SK-N-MC (cell line): ENCODE data around the gene RHBG.
"Not testable (repeated sequence)": the region's sequence is repeated elsewhere in the genome, so short reads cannot be mapped to it uniquely, and the experiment has no call there.

ENCODE experiments used
- DNase-seq: peaks from one replicate; pipeline ENCODE4 v3.0.0-alpha.2; 2011; ENCODE audit warnings: low read depth, low spot score
- H3K27ac ChIP-seq: fragments of 200-600 bp; sonication (generic); 2 replicates; pipeline ENCODE4 v1.5.1; 2016; ENCODE audit warnings: mixed run types
- H3K36me3 ChIP-seq: fragments of 200-600 bp; sonication (generic); 2 replicates; pipeline ENCODE4 v1.6.1; 2017; ENCODE audit warnings: antibody characterized with exemption, low read length, mixed read lengths; ENCODE audit not compliant: insufficient read depth
- H3K4me3 ChIP-seq: fragments of 200-600 bp; sonication (generic); 2 replicates; pipeline ENCODE4 v1.5.1; 2016
- H3K9ac ChIP-seq: fragments of 200-600 bp; sonication (generic); 2 replicates; pipeline ENCODE4 v1.8.0; 2017; ENCODE audit warnings: mixed run types, mixed read lengths; ENCODE audit not compliant: insufficient read length
- H3K9me3 ChIP-seq: fragments of 200-600 bp; sonication (generic); 2 replicates; pipeline ENCODE4 v1.6.1; 2017; ENCODE audit warnings: low read depth, mild to moderate bottlenecking, antibody characterized with exemption, low read length, moderate library complexity, mixed read lengths
- EZH2 ChIP-seq: fragments of 200-600 bp; sonication (generic); IDR thresholded peaks from one replicate; pipeline ENCODE4 v1.6.1; 2017; ENCODE audit warnings: antibody characterized with exemption
- FOXP2 ChIP-seq: optimal IDR thresholded peaks from 2 replicates; pipeline ENCODE3; 2011; ENCODE audit warnings: mild to moderate bottlenecking, moderate library complexity; ENCODE audit not compliant: insufficient read depth; ENCODE audit errors: extremely low read length, control extremely low read depth
- POLR2AphosphoS5 ChIP-seq: IDR thresholded peaks from 2 replicates; pipeline ENCODE4 v1.6.1; 2012; ENCODE audit warnings: mild to moderate bottlenecking, low read depth, low read length, borderline replicate concordance

The RHBG gene, protein sequence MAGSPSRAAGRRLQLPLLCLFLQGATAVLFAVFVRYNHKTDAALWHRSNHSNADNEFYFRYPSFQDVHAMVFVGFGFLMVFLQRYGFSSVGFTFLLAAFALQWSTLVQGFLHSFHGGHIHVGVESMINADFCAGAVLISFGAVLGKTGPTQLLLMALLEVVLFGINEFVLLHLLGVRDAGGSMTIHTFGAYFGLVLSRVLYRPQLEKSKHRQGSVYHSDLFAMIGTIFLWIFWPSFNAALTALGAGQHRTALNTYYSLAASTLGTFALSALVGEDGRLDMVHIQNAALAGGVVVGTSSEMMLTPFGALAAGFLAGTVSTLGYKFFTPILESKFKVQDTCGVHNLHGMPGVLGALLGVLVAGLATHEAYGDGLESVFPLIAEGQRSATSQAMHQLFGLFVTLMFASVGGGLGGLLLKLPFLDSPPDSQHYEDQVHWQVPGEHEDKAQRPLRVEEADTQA

DNA sequence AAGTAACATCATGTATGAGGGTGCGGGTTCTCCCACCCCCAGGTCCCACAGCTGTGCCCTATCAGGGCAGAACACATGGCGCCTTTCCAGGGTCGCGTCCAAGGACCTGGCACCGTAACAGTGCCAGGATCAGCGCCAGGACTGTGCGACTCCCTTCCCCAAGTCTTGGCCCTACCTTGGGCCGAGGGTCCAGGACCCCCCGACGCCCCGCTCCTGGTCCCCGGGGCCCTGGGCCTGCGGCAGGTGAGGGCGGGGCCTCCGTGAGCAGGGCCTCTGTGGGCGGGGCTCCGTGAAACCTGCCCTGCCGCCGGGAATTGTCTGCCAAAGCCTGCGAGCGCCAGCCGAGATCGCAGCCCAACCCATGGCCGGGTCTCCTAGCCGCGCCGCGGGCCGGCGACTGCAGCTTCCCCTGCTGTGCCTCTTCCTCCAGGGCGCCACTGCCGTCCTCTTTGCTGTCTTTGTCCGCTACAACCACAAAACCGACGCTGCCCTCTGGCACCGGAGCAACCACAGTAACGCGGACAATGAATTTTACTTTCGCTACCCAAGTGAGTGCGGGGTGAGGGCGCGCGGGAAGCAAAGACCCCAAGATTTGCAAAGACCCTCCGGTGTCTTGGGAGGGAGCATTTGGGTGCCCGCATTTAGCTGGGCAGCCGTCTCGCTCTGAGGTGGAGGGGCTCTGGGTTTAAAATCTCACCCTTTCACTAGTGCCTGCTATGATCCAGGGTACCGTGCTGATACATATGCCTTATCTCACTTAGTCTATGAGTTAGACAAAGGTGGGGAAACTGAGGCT is at the start of gene RHBG:
TSS of gene RHBG (plus strand) at position 323 of the 796 bp plus-strand sequence. CDS start at position 362, 39 bp downstream.
- TF ChIP-seq FOXP2 = no peak
- no peak for TF ChIP-seq EZH2
- no peak for TF ChIP-seq POLR2AphosphoS5
- Histone ChIP-seq H3K9me3 (no peaks in the 10 kb centered on the region), H3K9ac (no peak within 1 kb of the TSS), H3K36me3 (no peaks in the 10 kb centered on the region), H3K4me3 (no peak within 1 kb of the TSS), H3K27ac (no peak within 1 kb of the TSS)
- DNase-seq = no peak

- no peaks in the 10 kb centered on the region for H3K9me3 ChIP-seq
- H3K36me3 ChIP-seq = peaks cover 89% of the 10 kb centered on the region
- H3K9ac ChIP-seq = no peak overlapping the region
- DNase-seq = no peak
- H3K27ac ChIP-seq = no peak overlapping the region
- no peak overlapping the region for H3K4me3 ChIP-seq
- TF ChIP-seq FOXP2 = no peak
- TF ChIP-seq EZH2 = no peak
- TF ChIP-seq POLR2AphosphoS5 = no peak
Observed at GRCh38 chr1:156319664-156320063, 49.3 kb upstream of the RHBG start.

- no peaks in the 10 kb centered on the region for H3K9me3 ChIP-seq
Observed at GRCh38 chr1:156320560-156320959, 48.5 kb upstream of the RHBG start.

DNA sequence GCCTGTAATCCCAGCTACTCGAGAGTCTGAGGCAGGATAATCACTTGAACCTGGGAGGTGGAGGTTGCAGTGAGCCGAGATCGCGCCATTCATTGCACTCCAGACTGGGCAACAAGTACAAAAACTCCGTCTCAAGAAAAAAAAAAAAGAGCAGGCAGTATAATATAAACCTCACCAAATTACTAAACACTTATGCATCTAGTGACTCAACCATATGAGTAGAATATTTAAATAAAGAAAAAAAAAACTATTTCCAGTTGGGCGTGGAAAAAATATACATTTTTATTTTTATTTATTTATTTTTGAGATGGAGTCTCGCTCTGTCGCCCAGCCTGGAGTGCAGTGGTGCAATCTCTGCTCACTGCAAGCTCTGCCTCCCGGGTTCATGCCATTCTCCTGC is 45.8 kb upstream of the RHBG start:
- peaks cover 75% of the 10 kb centered on the region for H3K36me3 ChIP-seq
- DNase-seq, H3K9me3 ChIP-seq, H3K4me3 ChIP-seq, H3K9ac ChIP-seq, H3K27ac ChIP-seq: not testable (repeated sequence)

More at GRCh38 chr1:156320560-156320959, 48.5 kb upstream of the RHBG start:
- DNase-seq = no peak
- Histone ChIP-seq H3K9ac (no peak overlapping the region), H3K36me3 (peaks cover 89% of the 10 kb centered on the region), H3K27ac (no peak overlapping the region), H3K4me3 (no peak overlapping the region)
- TF ChIP-seq FOXP2 = no peak
- TF ChIP-seq POLR2AphosphoS5 = peak; percentile 17; the same call in 1 of the 2 replicates

DNA sequence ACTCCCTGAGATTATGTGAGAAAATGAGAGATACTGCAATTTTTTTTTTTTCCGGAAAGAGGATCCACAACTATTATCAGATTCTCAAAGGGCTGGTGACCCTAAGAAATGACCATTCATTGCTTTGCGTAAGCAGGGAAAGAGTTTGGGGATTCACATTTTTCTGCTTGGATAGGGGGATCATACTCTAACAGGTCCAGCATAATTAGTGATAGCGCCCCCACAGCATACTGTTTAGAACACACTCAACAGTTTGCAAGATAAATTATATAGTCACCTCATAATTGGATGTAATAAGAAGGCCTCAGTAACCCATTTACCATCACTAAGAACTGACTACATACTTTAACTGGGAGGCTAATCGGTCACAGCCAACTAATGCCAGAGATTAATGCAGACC is 32.8 kb upstream of the RHBG start:
- Histone ChIP-seq H3K9ac (peak overlapping the region; percentile 91), H3K9me3 (no peaks in the 10 kb centered on the region), H3K36me3 (peaks cover 54% of the 10 kb centered on the region), H3K4me3 (peak overlapping the region; percentile 90), H3K27ac (peak overlapping the region; percentile 1; the same call in 1 of the 2 replicates)
- TF ChIP-seq FOXP2 (no peak), POLR2AphosphoS5 (no peak), EZH2 (no peak)
- DNase-seq = no peak

GRCh38 chr1:156337052-156337887 is 31.7 kb upstream of the RHBG start:
- peak overlapping the region; percentile 91 for H3K9ac ChIP-seq
- peak overlapping the region; percentile 90 for H3K4me3 ChIP-seq
- H3K9me3 ChIP-seq = no peaks in the 10 kb centered on the region
- H3K36me3 ChIP-seq = peaks cover 48% of the 10 kb centered on the region
- no peak for DNase-seq
- no peak for TF ChIP-seq FOXP2
- no peak for TF ChIP-seq EZH2
- no peak for TF ChIP-seq POLR2AphosphoS5
- H3K27ac ChIP-seq = peak overlapping the region; percentile 47

- Histone ChIP-seq H3K27ac (peak overlapping the region; percentile 47), H3K4me3 (peak overlapping the region; percentile 90), H3K9me3 (no peaks in the 10 kb centered on the region), H3K9ac (peak overlapping the region; percentile 91), H3K36me3 (peaks cover 42% of the 10 kb centered on the region)
- DNase-seq = no peak
- TF ChIP-seq FOXP2 = no peak
Observed at GRCh38 chr1:156337888-156338179, 31.2 kb upstream of the RHBG start.
